ENCODE results near the gene FLACC1.
"Not testable (repeated sequence)": the region's sequence is repeated elsewhere in the genome, so short reads cannot be mapped to it uniquely, and the experiment has no call there.

The FLACC1 gene

GRCh38 chr2:201249889-201250288 lies 107.3 kb downstream of the FLACC1 start:
- no peak for DNase-seq

GRCh38 chr2:201248288-201248844 lies 108.8 kb downstream of the FLACC1 start:
- no peak for DNase-seq

- DNase-seq, result no peak
These were observed 110.9 kb downstream of the FLACC1 start for GRCh38 chr2:201246280-201246679.

GRCh38 chr2:201244829-201245228 lies 112.3 kb downstream of the FLACC1 start:
- no peak for DNase-seq

GRCh38 chr2:201242571-201243277 lies 114.4 kb downstream of the FLACC1 start:
- no peak for DNase-seq

- DNase-seq, result not testable (repeated sequence)
These were observed 117.8 kb downstream of the FLACC1 start for GRCh38 chr2:201239167-201239935.
